GM12892 (cell line): ENCODE data around the gene ATP1A3.

Source experiments
- POLR2A ChIP-seq: IDR thresholded peaks from 2 replicates; pipeline ENCODE4 v1.6.1; 2011; ENCODE audit warnings: low read depth, low read length, control low read depth
- POLR2AphosphoS5 ChIP-seq: IDR thresholded peaks from 2 replicates; pipeline ENCODE4 v1.6.1; 2011; ENCODE audit warnings: low read depth, low read length, control low read depth
- TAF1 ChIP-seq: IDR thresholded peaks from 2 replicates; pipeline ENCODE4 v1.6.1; 2011; ENCODE audit warnings: low read depth, mild to moderate bottlenecking, control low read depth, low read length, borderline replicate concordance

- TF ChIP-seq POLR2A (no peak), TAF1 (no peak), POLR2AphosphoS5 (no peak)
Measured at GRCh38 chr19:41993612-41994483, at the start of gene ATP1A3.
